GM04504 (cell line): ENCODE measurements around the gene TRPT1.
"Not testable (repeated sequence)": the region's sequence is repeated elsewhere in the genome, so short reads cannot be mapped to it uniquely, and the experiment has no call there.

Source experiments
- DNase-seq: peaks from one replicate; pipeline ENCODE4 v3.0.0-alpha.2; 2012; ENCODE audit warnings: low read depth

TRPT1 gene

DNA sequence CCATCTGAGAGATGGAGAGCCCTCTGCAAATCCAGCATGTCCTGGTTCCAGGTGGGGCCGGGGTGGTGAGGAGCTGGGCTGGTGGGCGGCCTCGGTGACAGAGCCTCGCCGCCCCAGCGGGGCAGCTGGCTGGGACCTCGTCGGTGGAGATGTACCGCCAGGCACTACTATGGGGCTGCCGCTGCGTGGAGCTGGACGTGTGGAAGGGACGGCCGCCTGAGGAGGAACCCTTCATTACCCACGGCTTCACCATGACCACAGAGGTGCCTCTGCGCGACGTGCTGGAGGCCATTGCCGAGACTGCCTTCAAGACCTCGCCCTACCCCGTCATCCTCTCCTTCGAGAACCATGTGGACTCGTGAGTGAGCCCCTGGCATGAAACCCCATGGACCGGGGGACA is 32.4 kb upstream of the TRPT1 start:
- no peak for DNase-seq

DNA sequence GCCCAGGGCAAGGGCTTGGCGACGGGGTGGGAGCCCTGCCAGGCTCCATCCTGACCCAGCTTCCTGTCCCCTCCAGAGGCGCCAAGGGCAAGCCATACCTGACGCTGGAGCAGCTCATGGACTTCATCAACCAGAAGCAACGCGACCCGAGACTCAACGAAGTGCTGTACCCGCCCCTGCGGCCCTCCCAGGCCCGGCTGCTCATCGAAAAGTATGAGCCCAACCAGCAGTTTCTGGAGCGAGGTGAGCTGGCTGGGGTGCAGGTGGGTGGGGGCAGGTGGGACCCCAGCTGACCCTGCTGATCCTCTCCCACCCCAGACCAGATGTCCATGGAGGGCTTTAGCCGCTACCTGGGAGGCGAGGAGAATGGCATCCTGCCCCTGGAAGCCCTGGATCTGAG is 30.3 kb upstream of the TRPT1 start:
- DNase-seq: no peak

DNA sequence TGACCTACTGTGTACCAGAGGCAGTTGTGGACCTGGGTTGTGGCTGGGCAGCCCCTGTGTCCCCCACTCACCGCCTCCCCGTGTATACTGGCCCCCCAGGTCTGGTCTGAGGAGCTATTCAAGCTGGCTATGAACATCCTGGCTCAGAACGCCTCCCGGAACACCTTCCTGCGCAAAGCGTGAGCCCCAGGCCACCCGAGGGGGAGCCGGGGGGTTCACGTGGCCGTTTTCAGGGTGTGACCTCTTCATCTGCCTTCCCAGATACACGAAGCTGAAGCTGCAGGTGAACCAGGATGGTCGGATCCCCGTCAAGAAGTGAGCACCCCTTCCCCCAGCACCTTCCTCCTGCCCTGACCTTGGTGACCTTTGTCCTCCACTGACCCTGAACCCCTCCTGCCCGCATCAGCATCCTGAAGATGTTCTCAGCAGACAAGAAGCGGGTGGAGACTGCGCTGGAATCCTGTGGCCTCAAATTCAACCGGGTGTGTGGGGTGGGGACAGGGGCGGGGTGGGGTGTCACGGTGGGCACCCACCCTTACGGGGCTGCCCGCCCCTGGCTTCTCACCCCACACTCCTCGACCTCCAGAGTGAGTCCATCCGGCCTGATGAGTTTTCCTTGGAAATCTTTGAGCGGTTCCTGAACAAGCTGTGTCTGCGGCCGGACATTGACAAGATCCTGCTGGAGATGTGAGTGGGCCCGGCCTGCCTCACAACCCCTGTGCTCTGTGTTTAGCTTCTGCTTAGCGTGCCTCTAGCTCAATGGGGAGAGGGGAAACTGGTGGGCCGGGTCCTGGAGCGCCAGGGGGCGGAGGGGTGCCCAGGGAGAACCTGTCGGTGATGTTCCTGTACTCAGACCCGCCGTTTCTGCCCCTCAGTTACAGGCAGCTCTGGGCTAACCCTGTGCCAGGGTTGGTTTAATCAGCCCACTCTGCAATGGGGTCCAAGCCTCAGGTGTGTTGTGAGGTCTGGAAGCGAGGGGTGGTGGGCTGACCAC is 29.4 kb upstream of the TRPT1 start:
- no peak for DNase-seq

DNA sequence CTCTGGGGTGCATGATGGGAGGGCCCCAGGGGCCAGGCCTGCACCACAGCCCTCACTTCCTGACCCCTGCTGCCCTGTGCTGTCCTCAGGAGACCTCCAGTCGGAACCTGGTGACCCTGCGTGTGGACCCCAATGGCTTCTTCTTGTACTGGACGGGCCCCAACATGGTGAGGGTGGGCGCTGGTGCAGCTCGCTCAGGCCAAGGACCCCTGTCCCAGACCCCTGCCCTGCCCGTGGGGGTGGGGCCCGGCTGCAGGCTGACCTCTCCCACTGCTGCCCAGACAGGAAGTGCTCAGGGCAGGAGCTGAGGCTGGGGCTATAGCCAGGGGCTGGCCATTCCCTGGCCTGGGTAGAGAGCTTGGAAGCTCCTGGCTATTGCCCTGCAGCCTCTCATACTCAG is 28.3 kb upstream of the TRPT1 start:
- no peak for DNase-seq

DNA sequence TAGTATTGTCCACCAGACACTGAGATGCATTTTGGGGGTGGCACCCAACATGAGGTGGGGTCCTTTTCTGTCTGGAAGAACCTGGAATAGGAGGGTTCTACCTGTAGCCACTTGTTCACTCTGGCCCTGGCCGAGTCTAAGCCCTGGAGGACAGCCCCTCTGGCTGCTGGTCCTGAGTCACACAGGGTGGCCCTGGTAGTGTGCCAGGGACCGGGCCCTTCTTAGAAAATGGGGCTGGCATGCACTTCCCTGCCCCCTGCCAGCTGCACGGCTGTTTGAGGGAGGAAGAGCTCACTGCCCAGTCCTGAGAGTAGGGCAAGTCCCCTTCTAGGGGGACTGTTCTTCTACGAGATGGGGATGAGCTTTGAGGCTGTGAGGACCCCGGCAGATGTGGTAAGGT is 27.5 kb upstream of the TRPT1 start:
- no peak for DNase-seq

DNA sequence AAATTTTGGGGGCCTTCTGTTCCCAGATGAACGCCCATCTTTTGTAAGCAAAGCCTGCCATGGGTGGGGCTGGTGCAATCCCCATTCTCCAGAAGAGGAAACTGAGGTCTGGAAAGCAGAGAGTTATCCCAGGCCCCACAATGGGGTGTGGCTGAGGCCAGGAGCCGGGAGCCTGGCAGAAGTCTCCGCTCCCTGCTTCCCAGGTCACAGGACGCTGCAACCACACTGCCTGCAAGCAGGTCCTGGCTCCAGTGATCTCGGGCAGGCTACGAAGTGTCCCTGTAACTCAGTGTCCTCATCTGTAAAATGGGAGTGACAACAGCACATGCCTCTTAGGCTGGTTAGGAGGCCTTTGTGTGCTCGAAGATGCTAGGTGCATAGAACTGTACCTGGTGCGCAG is 27.1 kb upstream of the TRPT1 start:
- DNase-seq: no peak

DNA sequence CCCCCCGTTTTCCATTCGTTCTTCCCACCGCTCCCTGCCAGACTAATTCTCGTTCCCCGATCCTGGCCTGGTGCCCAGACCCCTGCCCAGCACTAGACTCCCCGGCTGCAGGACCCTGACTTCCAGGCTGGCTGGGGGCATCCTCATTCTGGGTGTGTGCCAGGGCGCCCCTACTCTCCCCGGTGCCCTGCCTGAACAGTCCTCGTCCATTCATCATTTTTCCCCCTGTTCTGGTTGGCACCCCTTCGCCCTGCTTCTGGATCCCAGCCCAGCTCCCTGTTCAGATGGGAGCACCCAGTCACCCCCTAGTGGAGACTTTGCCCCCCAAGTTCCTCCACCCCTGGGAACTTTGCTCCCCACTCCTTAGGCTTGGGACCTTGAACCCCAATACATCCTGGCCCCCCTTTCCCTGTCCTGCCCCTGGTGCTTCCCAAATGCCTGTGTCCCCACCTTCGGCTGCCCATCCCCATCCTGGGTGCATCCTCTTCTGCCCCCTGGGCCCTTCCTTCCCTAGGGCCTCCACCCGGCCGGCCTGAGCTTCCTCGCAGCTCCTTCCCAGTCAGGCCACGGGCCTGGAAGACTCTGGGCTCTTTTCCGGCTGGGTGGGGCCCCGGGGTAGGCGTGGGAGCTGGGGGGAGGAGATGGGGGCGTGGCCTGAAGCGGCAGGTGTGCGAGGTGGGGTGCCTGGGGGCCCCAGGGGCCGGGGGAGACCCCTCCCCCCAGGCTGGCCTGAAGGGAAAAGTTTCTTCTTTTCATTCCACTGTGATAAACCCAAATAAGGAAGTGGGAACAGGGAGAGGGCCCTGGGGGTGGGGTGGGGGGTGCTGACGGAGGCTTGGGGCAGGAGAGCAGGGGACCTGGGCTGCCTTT is 26.3 kb upstream of the TRPT1 start:
- DNase-seq: no peak

DNA sequence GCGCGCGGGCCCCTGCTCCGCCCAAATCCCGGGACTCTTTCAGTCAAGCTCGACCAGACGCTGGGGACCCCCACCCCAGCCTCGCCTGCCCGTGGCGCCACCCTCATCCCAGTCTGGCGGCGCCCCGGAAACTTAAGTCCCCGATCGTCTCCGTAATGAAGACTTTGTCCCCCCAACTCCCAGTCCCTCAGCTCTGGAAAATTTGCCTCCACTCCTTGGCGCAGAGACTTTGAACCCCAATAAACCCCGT is 25.7 kb upstream of the TRPT1 start:
- no peak for DNase-seq

DNA sequence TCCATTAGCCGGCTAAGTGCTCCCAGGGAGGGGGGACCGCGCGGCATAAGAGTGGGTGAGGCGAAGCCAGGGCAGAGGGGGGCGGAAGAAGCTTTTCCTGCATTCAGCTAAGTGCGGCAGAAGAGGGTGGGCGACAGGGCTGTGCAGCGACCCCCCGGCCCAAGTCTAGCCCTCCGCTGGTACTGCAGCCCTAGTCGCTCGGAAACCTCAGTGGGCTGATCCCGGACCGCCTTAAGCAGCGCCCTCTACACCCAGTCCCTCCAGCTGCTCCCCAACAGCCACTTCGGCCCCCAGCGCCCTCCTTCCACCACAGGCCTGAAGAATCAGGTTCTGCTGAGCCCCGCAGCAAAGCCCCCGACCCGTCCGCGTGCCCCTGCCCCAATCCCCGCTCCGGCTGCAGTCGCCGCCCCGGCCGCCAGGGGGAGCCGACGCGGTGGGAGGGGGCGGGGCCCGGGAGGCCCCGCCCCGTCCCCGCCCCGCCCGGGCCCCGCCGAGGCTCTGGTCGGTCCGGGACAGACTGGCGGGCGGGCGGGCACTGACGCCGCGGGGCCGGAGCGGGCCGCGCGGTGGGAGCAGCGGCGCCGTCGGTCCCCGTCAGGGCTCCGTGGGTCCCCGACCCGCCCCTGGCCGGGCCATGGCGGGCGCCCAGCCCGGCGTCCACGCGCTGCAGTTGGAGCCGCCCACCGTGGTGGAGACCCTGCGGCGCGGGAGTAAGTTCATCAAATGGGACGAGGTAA is 25.2 kb upstream of the TRPT1 start, which contains the start of gene PLCB3:
Gene PLCB3, plus strand, starts transcription at position 515 of the 737 bp plus-strand sequence. Its CDS starts 120 bp downstream, at position 635.
- no peak for DNase-seq

DNA sequence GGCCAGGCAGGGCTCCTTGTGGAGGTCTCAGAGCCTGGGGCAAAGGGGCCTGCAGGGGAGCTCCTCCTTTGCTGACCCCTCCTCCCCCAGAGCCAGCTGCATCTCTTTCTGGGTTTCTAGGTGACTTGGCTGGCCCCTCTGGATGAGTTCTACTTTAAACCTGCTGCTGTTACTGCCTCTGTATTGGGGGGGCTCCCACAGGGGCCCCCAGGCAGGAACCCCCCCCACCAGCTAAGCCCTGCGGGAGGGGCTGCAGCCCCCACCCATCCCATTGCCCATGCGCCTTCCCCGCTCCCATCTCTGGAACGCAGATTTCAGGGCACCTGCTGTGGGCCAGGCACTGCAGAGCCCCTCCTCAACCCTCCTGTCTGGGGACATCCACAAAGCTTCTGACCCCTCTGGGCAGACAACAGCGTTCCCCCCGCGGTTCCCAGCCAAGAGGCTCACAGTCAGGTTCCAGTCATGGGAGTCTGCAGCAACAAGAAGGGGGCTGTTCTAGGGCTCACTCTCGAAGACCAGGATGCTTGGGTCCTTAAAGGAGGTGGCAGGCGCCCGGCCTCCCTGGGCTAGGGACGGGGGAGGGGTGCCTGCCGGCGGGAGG is 24.5 kb upstream of the TRPT1 start:
- DNase-seq: no peak

DNA sequence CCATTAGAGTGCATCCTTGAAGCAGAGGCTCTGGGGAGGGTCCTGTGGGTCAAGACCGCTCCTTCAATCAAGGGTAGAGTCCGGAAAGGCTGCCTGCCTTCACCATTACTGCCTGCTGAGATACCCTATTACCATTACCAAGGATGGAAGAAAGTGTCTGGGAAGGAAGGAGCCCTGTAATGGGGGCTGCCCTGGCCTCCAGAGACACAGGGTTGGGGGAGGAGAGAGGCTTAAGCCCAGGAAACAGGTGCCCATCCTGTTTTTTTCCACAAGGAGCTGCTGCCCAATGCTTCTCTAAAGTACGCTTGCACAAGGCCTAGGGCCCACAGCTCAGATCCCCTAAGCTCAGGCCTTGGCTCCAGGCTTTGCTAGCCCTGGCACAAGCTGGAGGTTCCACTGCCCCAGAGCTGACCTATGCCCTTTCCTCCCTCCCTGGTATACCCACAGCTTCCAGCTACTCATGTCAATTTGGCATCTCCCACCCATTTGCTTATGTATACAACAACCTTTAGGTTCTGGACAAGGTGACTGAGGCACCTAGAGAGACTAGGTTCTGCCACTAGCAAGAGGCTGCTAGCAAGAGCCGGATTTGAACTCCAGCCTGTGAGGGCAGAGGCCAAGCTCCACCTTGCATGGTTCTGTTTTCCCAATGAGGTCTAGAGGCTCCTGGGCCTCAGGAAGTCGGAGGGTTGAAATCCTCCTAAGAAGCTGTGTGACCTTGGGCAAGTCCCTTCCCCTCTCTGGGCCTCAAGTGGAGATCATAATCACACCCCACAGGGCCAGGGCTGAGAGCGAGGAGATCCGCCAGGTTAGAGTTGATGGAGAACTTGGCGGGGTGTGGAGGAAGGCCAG is 23.8 kb upstream of the TRPT1 start:
- no peak for DNase-seq

DNA sequence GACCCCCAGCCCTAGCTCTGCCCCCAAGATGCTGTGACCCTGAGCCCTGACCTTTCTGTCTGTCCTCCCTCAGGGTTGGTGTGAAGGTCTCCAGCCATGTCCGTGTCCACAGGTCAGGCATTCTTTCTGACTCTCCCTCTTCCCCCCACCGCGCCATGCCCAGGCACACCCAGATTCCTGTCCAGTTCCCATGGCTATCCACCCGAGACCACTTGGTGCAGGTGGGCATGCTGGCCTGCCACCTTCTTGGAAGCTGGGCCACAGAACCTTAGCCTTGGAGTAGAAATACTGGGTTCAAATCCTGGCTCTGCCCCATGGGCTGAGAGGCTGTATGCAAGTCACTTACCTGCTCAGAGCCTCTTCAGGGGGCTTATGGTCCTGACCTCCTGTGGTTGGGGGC is 23.1 kb upstream of the TRPT1 start:
- DNase-seq: no peak

DNA sequence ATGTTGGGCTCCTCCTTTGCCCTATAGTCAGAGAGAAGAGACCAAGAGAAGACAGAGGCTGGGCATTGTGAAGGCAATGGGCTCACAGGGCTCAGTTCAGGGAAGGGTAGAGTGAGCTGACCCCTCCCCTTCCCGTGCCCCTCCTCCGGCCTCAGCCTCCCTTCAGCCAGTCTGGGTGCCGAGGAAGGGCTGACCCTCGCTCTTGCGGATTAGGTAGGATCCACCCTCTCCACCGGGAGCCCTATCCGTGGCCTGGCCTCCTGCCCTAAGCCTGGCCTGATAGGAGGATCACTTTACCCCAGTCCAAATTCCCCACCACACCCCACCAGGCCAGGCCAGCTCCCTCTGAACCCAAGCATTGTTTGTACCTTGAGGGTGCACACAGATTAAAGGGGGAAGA is 22.6 kb upstream of the TRPT1 start:
- no peak for DNase-seq

DNA sequence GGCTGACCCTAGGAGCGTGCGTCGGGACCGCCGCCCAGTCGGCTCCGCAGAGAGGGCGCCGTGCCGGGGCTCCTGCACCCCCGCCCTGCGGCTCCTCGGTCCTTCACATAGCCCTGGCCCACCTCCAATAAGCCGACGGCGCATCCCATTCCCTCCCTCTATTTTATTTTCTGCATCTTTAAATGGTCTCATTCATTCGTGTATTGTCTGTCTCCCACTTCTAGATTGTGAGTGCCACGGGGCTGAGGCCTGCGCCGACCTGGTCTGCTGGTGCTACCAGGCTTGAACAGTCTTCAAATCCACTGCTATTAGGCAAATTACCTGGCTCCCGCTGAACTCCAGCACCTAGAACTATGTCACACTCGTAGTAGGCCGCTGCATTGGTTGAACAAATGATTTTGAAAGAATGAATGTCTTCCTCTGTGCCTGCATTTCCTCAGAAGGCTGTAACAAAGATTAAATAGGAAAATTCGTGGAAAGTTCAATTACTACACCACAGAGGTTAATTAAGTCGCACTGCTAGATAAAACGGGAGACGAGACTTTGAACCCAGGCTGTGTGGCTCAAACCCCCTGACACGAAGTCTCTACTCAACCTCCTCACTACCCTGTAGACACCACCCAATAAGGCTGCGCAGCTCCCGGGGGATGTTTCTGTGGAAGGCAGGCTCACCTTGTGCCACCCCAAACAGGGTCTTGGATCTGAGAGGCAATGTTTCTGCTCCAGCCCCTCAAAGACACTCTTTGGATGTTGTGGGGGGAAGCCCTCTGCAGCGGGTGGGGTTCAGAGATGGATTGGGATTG is 21.9 kb upstream of the TRPT1 start:
- no peak for DNase-seq

DNA sequence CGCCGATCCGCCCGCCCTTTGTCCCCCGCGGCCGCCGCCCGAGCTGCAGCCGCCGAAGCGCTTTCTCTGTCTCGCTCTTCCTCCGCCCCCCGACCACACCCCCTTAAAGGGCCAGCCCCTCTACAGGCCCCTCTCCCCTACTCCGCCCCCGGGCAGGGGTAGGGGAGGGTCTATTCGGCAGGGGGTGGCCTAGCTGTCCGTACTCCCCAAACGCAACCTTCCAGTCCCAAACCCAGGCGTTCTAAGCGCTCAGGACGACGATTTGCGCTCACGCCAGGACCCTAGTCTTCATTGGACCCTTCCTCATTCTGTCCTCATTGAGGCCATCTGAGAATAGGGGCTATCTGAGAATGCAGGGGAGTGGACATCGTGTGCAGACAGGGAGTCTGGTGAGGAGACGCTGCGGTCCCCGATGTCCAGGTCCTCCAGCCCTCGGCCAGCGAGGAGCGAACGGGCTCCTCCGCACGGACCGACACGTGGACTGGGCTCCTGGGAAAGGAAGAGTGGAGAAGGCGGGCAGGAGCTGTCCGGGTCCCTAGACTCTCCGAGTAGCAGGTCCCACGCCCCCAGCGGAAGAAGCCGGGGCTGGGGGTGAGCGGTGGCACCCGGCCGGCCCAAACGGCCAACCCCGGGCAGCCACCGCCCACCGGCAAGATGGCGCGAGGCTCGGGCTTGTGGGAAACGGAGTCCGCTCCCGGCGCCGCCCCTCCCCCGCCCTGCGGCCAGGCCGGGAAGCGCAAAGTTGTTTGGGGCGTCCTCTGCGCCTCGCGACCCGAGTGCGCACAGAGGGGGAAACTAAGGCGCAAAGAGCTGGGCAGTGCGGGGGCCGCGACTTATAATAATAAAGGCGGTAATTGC is 21.1 kb upstream of the TRPT1 start, which contains the start of gene PPP1R14B:
Gene PPP1R14B, minus strand, starts transcription at position 73 of the 858 bp plus-strand sequence. CDS start 270 bp downstream, outside the sequence.
- DNase-seq: peak; percentile 68

DNA sequence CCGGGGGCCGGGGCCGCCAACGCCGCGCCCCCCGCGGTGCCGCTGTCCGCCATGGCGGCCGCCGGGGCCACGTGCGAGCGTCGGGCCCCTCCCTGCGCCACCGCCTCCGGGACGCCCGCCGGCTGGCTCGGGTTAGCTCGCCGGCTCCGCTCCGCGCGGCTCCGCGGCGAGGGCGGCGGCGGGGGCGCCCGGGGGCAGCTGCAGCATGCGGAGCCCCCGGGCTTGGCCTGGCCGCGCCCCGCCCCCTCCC is 20.6 kb upstream of the TRPT1 start:
- DNase-seq: not testable (repeated sequence)

DNA sequence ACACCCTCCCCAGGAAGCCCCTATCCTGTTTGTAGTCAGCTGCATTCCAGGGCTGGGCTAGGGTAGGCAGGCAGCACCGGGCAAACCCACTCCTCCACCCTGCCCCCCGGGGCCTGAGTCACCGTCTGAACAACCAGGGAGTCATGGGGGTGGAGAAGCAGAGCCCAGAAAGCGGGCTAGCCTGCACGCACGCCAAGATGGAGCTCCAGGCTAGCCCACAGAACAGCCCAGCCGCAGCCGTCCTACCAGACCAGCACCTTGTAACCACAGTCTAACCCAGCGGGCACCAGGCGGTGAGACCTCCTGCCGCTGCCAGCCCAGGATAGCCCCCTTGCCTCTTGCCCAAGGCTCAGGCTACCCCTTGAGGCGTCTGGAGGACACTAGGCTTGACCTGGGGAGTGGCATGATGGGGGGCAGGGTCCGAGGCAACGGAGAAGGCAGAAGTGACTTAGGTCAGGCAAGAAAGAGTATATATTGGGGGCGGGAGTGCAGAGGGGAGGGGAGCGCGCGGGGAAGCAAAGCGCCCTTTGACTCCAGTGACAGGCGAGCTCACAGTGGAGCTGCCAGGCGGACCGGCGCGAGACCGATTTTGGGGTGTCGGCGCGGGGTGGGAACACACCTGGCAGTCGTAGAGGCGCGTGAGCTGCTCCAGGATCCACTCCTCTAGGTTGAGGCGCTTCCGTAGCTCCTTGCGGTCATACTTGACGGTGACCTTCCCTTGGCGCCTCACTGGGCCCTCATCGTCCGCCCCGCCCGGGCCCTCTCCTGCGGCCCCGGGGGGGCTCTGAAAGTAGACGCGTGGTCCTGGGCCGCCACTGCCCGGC is 20.0 kb upstream of the TRPT1 start:
- DNase-seq: peak; percentile 72

DNA sequence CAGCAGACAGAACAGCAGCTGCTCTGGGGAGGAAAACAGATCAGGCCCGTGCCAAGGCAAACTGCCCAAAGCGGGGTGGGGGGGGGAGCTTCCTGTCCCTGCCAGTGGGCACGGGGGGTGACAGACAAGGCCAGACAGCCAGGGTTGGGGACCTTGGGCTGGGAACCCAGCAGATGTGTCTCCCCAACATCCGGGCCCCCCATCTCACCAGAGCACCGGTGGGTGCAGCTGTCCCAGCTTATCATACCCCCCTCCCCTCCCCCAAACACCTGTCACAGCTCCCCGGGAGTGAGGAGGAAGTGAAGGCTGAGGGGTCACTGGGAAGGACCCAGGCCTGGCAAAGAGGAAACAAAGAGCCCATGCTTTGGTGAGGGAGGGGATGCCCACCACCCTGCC is 19.4 kb upstream of the TRPT1 start:
- DNase-seq: no peak

DNA sequence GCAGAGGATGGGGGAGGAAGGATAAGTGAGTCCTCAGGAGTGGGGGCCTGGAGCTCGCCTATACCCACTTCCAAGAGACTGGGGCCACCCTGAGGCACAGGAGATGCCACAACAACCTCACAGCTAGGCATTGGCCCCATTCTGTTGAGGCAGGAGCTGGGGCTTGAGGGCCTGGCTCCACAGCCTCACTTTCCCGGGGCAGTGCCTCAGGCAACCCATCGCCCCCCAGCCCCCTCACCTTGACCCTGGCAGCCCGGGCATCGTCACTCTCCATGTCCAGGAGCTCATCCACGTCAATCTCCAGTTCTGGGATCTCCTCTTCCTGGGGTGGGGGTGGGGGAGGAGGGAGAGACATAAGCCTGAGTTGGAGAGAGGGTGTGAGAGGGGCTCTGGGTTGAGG is 19.0 kb upstream of the TRPT1 start:
- no peak for DNase-seq
